ENCODE data around the gene TGFBRAP1.

DNA sequence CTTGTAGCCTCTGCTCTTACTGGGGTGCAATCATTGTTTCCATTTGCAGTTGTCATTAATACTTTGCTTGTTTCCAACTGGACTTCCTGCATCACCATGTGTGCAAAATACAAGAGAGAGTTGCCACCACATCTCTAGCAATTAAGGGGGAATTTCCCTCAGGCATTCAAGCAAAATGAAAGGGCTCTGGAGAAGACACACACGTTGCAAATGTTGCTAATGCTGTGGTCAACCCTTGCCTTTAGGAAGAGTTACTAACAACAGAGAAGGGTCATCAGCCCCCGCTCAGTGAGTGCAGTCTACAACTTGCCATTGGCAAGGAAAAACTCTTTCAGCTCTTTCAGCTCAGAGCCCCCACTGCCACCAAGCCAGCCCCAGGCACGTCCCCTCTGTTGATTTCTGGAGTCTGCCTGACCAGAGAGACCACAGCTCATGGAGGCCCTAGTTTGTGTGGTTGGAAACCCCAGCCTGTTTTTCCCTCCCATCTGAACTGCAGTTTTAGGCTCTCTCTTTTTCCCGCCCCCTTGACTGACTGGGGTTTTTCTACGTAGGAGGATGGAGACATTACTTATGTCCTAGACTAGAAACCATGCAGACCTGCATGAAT is 113.8 kb downstream of the TGFBRAP1 start:
- TF ChIP-seq, protein P1, sequence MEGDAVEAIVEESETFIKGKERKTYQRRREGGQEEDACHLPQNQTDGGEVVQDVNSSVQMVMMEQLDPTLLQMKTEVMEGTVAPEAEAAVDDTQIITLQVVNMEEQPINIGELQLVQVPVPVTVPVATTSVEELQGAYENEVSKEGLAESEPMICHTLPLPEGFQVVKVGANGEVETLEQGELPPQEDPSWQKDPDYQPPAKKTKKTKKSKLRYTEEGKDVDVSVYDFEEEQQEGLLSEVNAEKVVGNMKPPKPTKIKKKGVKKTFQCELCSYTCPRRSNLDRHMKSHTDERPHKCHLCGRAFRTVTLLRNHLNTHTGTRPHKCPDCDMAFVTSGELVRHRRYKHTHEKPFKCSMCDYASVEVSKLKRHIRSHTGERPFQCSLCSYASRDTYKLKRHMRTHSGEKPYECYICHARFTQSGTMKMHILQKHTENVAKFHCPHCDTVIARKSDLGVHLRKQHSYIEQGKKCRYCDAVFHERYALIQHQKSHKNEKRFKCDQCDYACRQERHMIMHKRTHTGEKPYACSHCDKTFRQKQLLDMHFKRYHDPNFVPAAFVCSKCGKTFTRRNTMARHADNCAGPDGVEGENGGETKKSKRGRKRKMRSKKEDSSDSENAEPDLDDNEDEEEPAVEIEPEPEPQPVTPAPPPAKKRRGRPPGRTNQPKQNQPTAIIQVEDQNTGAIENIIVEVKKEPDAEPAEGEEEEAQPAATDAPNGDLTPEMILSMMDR (IDR thresholded peaks at IDR 0.05; ENCODE audit: insufficient read depth, low read length), result no peak
- TF ChIP-seq SPI1 (IDR thresholded peaks at IDR 0.05; ENCODE audit: borderline replicate concordance, low read depth) (no peak), POLR2AphosphoS5 (IDR thresholded peaks at IDR 0.05; ENCODE audit: low read depth) (no peak)
- TF ChIP-seq, protein P2, sequence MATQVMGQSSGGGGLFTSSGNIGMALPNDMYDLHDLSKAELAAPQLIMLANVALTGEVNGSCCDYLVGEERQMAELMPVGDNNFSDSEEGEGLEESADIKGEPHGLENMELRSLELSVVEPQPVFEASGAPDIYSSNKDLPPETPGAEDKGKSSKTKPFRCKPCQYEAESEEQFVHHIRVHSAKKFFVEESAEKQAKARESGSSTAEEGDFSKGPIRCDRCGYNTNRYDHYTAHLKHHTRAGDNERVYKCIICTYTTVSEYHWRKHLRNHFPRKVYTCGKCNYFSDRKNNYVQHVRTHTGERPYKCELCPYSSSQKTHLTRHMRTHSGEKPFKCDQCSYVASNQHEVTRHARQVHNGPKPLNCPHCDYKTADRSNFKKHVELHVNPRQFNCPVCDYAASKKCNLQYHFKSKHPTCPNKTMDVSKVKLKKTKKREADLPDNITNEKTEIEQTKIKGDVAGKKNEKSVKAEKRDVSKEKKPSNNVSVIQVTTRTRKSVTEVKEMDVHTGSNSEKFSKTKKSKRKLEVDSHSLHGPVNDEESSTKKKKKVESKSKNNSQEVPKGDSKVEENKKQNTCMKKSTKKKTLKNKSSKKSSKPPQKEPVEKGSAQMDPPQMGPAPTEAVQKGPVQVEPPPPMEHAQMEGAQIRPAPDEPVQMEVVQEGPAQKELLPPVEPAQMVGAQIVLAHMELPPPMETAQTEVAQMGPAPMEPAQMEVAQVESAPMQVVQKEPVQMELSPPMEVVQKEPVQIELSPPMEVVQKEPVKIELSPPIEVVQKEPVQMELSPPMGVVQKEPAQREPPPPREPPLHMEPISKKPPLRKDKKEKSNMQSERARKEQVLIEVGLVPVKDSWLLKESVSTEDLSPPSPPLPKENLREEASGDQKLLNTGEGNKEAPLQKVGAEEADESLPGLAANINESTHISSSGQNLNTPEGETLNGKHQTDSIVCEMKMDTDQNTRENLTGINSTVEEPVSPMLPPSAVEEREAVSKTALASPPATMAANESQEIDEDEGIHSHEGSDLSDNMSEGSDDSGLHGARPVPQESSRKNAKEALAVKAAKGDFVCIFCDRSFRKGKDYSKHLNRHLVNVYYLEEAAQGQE (IDR thresholded peaks at IDR 0.05; ENCODE audit: insufficient replicate concordance, low read depth), result no peak
